HG02840 (cell line): ENCODE measurements around the gene DAND5.

Source experiments
- ATAC-seq: cut with Tn5 transposase; IDR thresholded peaks from one replicate; pipeline ENCODE4 v1.9.1; 2021; ENCODE audit warnings: mild to moderate bottlenecking, moderate library complexity, moderate number of reproducible peaks; ENCODE audit not compliant: unreplicated experiment, low FRiP score

The DAND5 gene, protein sequence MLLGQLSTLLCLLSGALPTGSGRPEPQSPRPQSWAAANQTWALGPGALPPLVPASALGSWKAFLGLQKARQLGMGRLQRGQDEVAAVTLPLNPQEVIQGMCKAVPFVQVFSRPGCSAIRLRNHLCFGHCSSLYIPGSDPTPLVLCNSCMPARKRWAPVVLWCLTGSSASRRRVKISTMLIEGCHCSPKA

DNA sequence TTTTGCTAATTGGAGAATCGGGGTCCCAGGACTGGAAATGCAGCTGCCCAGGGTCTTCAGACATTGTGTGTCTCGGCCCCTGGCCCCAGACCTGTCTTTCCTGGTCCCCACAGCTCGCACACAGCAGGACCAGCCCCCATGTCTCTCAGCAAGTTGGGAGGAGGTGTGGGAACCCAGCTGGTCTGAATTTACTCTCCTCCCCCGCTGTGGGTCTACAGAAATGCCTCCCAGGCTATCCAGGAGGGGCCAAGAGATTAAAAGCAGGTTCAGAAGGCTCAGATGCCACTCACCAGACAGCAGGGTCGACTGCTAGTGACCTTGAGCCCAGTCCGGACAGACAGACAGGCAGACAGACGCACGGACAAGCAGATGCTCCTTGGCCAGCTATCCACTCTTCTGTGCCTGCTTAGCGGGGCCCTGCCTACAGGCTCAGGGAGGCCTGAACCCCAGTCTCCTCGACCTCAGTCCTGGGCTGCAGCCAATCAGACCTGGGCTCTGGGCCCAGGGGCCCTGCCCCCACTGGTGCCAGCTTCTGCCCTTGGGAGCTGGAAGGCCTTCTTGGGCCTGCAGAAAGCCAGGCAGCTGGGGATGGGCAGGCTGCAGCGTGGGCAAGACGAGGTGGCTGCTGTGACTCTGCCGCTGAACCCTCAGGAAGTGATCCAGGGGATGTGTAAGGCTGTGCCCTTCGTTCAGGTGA is at the start of gene DAND5:
Gene DAND5 (plus strand): TSS at position 285 of the 697 bp plus-strand sequence. CDS start 85 bp downstream, at position 370.
- ATAC-seq, result no peak

DNA sequence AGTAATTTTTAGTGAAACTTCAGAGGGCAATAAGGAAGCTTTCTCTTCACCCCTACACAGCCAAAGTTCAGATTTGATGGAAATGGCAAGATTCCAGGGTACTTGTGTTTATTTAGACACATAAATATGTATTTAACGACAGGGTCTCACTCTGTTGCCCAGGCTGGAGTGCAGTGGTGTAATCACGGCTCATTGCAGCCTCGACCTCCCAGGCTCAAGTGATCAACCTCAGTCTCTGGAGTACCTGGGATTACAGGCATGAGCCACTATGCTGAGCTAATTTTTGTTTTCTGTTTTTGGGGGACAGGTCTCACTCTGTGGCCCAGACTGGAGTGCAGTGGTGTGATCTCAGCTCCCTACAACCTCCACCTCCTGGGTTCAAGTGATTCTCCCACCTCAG is 48.3 kb upstream of the DAND5 start:
- no peak for ATAC-seq

DNA sequence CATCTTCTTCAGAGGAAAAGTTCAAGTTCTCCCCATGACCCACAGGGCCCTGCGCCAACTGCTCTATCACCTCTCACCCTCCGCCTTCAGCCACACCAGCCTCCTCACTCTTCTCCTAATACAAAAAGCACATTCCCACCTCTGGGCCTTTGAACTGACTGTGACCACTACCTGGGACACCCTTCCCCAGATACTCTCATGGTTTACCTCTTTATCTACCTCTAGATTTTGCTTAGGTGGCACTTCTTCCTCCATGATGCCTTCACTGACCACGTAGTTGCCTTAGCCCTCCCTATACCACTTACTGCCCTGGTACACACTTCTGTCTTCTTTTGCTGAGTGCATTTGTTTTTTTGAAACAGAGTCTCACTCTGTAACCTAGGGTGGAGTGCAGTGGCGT is 46.4 kb upstream of the DAND5 start:
- ATAC-seq, result no peak

DNA sequence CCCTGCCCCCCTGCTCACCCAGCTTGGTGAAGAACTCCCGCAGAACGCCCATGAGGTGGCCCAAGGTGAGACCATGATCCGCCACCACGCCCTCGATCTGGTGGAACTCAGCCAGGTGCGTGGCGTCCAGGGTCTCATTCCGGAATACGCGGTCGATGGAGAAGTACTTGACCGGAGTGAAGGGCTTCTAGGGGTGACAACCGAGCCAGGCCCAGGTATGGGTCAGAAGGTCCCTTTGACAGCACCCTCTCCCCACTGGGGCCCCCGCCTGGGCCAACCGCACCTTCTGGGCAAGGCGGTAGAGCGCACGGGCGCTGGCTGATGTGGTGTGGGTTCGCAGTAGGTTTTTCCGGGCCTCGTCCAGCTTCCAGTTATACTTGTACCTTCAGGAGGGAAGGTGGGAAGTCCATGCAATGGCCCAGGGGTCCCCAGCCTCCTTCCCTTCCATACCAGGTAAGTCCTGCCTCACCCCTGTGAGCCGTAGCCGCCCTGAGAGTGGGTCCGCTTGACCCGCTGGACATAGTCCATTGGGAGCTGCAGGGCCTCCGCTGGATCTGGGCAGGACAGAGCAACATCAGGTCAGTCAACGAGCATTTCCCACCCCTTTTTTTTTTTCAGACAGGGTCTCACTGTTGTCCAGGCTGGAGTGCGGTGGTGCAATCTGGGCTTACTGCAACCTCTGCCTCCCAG is 44.6 kb upstream of the DAND5 start:
- no peak for ATAC-seq

DNA sequence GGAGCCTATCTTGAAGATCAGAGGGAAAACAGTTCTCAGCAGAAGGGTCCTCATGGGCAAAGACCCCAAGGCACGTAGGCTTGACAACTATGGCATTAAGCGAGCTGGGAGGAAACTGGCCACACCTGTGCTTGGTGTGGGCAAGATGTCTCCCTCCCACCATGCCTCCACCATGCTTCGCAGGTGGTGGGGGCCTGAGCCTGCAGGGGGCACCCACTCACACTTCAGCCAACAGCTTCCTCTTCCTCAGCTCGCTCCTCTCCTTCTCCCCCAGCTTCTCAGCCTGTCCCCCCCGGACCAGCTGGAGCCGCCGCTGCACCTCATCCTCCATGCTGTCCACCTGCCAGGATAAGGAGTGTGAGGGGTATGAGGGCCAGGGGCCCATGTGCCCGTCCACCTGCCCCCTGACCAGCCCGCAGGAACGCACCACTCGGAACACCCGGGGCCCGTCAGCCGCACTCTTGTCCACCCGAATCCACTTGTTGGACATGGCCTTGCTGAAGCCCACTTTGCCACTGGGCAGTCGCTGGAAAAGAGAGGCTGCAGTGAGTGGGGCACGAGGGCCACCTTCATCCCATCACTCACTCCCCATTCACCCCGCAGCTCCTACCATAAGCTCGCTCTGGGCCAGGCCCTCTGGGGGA is 39.3 kb upstream of the DAND5 start:
- ATAC-seq, result no peak

DNA sequence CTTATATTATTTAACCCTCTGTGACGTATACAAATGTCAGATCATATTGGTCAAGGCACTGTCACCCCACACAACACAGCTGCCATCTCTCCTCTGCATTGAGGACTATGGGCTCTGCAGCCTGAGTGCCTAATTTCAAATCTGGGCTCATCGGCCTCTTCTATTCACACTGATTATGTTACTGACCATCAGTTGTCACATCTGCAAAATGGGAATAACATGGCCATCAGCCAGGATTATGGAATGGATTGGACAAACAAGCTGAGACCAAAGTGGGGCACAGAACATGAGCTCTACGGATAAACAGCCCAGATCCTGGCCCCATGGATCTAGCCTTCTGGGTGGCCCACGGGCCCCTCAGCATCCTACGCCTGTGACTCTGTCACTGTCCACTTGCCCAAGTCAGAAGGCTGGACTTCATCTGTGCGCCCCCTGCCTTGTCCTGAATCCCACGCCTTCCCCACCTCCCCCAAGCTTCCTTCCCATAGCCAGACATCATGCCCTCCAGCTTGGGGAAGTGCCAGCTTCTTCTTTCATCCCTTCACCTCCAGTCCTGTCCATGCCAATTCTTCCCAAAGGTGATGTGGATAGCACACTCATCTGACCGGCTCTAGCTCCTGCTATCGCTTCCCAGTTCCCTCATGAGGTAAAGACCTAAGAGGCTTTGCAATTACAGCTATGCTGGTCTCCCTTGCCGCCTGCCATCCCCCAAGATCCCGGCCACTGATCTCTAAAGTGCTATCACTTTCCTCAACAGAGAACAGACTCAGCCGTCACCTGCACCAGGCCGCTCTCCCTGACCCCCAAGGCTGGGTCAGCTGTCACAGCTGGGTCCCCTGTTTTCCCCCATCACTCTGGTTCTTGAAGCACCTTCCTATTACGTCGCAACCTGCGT is 36.7 kb upstream of the DAND5 start:
- no peak for ATAC-seq

DNA sequence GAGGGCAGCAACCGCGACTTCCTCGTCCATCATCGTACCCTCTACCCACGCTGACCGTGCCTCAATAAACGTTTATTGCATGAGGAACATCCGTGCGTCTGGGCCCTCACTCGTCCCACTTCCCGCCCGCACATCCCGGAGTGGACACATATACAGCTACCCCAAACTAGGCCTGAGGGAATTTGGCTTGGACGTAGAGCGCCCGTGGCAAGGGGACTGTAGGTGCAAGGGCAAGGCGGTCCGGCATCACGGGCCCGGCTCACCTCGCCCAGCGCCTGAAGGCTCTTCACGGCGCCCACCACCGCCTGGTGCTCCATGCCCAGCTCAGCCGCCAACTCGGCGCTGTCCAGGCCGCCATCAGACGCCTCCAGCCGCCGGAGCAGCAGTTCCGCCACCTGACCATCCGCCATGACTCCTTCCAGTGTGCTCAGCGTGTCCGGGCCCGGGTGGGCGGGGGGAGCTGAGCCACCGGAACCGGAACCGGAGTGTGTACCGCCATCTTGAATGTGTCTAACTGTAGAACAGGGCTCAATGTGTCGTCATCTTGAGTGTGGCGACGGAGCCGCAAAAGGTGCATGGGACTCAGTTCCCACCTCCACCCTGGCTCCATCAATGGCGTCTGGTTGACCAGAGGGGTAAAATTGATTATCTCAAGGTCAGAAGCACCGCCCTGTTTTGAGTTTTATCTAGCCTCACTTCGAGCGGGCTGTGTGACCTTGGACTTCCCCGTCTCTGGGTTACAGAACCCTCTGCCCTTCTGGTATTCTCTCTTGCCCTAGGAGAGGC is 35.9 kb upstream of the DAND5 start, which contains the start of gene FARSA:
Gene FARSA (minus strand): TSS at position 425 of the 786 bp plus-strand sequence. CDS start 15 bp downstream, at position 410.
- ATAC-seq, result no peak

DNA sequence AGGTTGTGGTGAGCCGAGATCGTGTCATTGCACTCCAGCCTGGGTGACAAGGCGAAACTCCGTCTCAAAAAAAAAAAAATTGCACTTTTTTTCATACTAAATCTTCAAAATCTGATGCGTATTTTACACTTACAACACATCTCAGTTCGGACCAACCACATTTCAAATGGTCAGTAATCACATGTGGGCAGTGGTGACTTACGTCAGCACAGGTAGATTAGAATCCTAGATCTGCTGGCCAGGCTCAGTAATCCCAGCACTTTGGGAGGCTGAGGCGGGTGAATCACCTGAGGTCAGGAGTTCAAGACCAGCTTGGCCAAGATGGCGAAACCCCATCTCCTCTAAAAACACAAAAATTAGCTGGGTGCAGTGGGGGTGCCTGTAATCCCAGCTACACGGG is 34.3 kb upstream of the DAND5 start:
- no peak for ATAC-seq

DNA sequence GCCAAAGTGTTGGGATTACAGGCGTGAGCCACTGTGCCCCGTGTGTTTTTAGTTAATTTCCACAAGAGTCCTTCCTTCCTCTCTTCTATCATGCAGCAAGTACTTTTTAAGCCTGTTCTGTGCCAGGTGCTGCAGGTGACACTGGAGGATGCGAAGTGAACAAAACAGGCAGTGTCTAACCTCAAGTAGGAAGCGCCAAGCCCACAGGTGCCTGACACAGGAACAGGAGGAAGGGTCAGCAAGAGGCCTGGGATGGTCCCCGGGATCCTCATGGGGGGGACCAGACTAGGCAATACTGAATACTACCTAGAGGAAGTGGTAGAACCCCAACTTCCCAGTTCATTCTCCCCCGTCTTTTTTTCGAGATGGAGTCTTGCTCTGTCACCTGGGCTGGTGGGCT is 32.8 kb upstream of the DAND5 start:
- no peak for ATAC-seq

DNA sequence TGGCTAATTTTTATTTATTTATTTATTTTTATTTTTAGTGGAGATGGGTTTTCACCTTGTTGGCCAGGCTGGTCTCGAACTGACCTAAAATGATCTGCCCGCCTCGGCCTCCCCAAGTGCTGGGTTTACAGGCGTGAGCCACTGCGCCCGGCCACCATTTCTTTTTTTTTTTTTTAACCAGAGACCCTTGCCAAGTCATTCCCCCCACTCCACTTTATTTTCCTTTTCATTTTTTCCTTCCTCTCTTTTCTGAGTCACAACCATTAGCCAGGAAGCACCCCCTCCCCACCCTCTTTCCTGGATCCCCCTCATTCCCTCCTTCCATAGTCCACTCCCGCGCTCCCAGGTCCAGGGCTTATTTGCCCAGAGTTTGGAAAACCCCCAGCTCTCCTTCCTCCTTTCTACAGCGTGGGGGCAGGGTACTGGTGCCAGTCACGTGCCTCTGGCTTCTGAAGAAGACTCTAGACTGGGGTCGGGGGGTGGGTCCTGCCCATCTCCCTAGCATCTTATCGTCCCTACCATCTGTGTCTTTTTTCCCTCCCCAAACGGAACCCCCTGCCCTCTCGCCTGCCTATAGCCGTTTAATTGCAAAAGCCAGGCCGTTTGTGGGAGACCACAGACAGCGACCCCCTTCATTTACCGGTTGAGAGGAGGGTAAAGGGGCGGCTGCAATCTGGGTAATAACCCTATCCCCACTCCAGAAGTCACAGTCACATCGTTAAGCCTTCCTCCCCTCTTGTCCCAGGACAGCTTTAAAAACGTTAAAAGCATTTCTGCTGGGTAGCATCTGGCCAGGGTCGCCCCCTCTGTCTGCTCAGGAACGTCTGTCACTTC is 32.1 kb upstream of the DAND5 start:
- no peak for ATAC-seq

DNA sequence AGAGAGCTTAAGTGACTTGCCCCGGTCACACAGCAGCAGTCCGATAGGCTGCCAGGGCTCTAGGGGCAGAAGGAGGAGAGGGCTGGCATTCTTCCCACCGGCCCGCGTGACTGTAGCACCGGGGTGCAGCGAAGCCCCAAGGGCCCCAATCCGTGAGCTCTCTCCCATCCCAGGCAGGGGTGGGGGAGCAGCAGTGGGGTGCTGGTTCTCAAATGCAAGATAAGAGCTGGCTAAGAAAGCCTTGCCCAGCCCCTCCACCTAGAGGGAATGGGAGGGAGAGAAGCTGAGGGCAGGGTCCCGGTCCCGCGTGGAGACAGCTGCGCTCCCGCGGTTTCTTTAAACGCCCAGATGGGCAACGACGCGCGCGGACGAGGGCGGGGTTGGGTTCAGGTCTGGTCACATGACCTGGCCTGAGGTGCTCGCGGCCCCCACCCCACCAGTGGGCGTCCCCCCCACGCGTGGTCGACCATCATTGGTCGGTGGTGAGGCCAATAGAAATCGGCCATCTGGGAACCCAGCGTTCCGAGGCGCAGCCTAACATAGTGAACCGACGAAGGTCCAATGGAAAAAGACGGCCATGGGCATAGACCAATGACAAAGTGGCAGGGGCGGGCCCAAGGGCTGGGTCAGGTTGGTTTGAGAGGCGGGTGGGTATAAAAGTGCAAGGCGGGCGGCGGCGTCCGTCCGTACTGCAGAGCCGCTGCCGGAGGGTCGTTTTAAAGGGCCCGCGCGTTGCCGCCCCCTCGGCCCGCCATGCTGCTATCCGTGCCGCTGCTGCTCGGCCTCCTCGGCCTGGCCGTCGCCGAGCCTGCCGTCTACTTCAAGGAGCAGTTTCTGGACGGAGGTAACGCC is 31.2 kb upstream of the DAND5 start, which contains the start of gene CALR:
Gene CALR (plus strand): TSS at position 683 of the 852 bp plus-strand sequence. CDS start 71 bp downstream, at position 754.
- ATAC-seq, result peak; percentile 88

DNA sequence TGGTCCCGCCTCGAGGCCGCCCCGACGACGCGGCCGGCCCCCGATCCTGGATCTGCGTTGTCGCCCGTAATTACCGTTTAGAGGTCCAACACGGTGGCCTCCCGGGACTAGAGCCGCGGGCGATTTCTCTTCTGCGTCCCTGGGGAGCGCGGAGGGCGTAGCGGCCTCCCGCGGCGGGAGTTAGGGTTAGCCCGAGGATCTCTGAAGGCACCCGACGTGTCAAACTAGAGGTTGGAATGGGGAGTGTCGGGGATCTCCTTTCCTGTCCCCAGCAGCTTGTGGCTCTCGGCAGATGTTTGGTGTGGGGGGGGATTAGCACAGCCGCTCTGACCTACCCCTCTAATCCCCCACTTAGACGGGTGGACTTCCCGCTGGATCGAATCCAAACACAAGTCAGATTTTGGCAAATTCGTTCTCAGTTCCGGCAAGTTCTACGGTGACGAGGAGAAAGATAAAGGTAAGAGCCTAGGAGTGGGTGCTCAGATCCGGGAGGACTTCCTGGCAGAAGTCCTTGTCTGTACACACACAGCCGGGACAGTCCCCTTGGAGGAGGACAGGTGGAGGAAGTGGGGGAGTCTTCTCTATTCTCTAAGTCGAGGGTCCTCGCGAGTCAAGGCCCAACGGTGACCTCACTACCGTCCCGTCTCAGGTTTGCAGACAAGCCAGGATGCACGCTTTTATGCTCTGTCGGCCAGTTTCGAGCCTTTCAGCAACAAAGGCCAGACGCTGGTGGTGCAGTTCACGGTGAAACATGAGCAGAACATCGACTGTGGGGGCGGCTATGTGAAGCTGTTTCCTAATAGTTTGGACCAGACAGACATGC is 30.4 kb upstream of the DAND5 start:
- peak; percentile 5 for ATAC-seq

DNA sequence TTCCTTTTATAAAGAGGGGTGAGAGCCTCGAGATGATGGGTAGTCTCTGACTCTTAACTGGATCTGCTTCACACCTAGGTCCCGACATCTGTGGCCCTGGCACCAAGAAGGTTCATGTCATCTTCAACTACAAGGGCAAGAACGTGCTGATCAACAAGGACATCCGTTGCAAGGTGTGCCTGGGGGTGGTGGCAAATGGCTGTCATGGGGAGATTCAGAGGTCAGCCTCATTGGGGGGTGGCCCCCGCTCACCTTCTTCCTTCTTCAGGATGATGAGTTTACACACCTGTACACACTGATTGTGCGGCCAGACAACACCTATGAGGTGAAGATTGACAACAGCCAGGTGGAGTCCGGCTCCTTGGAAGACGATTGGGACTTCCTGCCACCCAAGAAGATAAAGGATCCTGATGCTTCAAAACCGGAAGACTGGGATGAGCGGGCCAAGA is 29.4 kb upstream of the DAND5 start:
- no peak for ATAC-seq

DNA sequence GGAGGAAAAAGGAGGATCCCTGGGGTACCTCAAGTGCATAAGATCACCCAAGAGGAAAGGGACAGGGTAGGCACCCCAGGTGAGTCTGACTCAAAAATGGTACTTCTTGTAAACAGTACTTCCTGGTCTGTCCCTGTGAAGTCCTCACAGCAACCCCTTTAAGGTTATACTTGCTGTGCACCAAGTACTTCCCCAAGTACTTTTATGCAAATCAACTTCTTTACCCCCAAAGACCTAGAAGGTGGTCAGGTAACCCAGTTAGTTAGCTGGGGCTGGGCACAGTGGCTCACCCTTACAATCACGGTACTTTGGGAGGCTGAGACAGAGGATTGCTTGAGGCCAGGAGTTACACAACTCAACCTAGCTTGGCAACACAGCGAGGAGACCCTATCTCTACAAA is 28.5 kb upstream of the DAND5 start:
- ATAC-seq, result no peak

DNA sequence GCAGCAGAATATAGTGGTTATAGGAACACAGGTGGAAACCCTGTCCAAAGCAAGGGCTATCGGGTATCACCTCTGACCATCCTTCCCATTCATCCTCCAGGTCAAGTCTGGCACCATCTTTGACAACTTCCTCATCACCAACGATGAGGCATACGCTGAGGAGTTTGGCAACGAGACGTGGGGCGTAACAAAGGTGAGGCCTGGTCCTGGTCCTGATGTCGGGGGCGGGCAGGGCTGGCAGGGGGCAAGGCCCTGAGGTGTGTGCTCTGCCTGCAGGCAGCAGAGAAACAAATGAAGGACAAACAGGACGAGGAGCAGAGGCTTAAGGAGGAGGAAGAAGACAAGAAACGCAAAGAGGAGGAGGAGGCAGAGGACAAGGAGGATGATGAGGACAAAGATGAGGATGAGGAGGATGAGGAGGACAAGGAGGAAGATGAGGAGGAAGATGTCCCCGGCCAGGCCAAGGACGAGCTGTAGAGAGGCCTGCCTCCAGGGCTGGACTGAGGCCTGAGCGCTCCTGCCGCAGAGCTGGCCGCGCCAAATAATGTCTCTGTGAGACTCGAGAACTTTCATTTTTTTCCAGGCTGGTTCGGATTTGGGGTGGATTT is 25.8 kb upstream of the DAND5 start:
- no peak for ATAC-seq

DNA sequence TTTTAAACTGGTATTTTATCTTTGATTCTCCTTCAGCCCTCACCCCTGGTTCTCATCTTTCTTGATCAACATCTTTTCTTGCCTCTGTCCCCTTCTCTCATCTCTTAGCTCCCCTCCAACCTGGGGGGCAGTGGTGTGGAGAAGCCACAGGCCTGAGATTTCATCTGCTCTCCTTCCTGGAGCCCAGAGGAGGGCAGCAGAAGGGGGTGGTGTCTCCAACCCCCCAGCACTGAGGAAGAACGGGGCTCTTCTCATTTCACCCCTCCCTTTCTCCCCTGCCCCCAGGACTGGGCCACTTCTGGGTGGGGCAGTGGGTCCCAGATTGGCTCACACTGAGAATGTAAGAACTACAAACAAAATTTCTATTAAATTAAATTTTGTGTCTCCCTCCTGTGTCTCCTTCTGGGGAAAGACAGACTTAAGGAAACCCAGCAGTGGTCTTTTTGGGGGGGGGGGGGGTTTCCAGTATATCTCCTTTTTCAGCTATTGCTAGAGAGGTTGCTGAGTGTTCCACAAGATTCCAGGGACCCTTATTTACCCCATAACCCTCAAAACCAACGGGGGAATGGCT is 25.2 kb upstream of the DAND5 start:
- no peak for ATAC-seq
